ENCODE measurements around the gene ANKRD45. TPM values are rescaled to one million over a fixed set of nuclear protein-coding genes. Genes with fewer than 3 reads are reported as not detected.

ANKRD45 gene
- total and polyA plus RNA-seq, 2 of the 8 experiments (the other 6 are each of a cell fraction or from before 2014, with no cell fraction given), result 0.41 to 2.8 TPM

- no peak for TF ChIP-seq GTF2F1 (IDR thresholded peaks at IDR 0.05; ENCODE audit: borderline replicate concordance, low read depth, low read length)
These were observed 61.0 kb downstream of the ANKRD45 start (continued) for GRCh38 chr1:173608503-173609216.
